Measurements from ENCODE around the gene DMBT1. TPM values are rescaled to one million over a fixed set of nuclear protein-coding genes. Genes with fewer than 3 reads are reported as not detected.

The DMBT1 gene
- total RNA-seq, 1 experiment from 2014 or later: 0.62 TPM

GRCh38 chr10:122673731-122674130 lies 113.2 kb downstream of the DMBT1 start:
- no TSS peak for BruUV-seq (replicated peaks)
- no peak for ATAC-seq
- no peak overlapping the region for H3K9ac ChIP-seq (ENCODE audit: low read length)
- no peaks in the 10 kb centered on the region for H3K4me1 ChIP-seq (ENCODE audit: insufficient read depth, low read length)
- TF ChIP-seq EZH2phosphoT487 (IDR thresholded peaks at IDR 0.05; ENCODE audit: borderline replicate concordance, low read length): no peak
- no peak for TF ChIP-seq EZH2 (IDR thresholded peaks at IDR 0.05; ENCODE audit: low read length, unreplicated experiment)
- no peak for TF ChIP-seq CTCF (conservative IDR thresholded peaks at IDR 0.05; ENCODE audit: low read depth, low read length)
- H4K20me1 ChIP-seq (ENCODE audit: low read length): no peaks in the 10 kb centered on the region
- no peak for DNase-seq
- ChIA-PET POLR2A (ENCODE audit: unreplicated experiment) (no interaction called here), CTCF (no interaction called here)
- no peaks in the 10 kb centered on the region for H3K9me2 ChIP-seq (replicated peaks; ENCODE audit: low read length)
- H3K79me2 ChIP-seq (ENCODE audit: low read length): no peaks in the 10 kb centered on the region
- no peak overlapping the region for H3K4me3 ChIP-seq (ENCODE audit: low read length)
- intact Hi-C loops (cut with micrococcal nuclease): no loop called here
- H3F3A ChIP-seq (ENCODE audit: low read length, unreplicated experiment): no peaks in the 10 kb centered on the region
- H3K4me2 ChIP-seq (ENCODE audit: low read length): no peak overlapping the region
- no peaks in the 10 kb centered on the region for H3K9me3 ChIP-seq (ENCODE audit: low read length)
- H3K36me3 ChIP-seq (ENCODE audit: low read depth, low read length): no peaks in the 10 kb centered on the region
- peaks cover 24% of the 10 kb centered on the region; the same call in 1 of the 2 replicates for H3K27me3 ChIP-seq (ENCODE audit: low read length)
- no peak overlapping the region for H3K27ac ChIP-seq (ENCODE audit: low read length)
- no peak overlapping the region for H2AFZ ChIP-seq (ENCODE audit: low read length)

- Histone ChIP-seq H3K79me2 (ENCODE audit: low read length) (no peaks in the 10 kb centered on the region), H3K4me1 (ENCODE audit: insufficient read depth, low read length) (no peaks in the 10 kb centered on the region), H3K4me3 (ENCODE audit: low read length) (no peak overlapping the region), H3K9ac (ENCODE audit: low read length) (no peak overlapping the region), H3K27ac (ENCODE audit: low read length) (no peak overlapping the region), H3K9me2 (replicated peaks; ENCODE audit: low read length) (no peaks in the 10 kb centered on the region), H3K4me2 (ENCODE audit: low read length) (no peak overlapping the region), H3K27me3 (ENCODE audit: low read length) (peaks cover 24% of the 10 kb centered on the region; the same call in 1 of the 2 replicates), H2AFZ (ENCODE audit: low read length) (no peak overlapping the region), H3K36me3 (ENCODE audit: low read depth, low read length) (no peaks in the 10 kb centered on the region), H3F3A (ENCODE audit: low read length, unreplicated experiment) (no peaks in the 10 kb centered on the region), H3K9me3 (ENCODE audit: low read length) (no peaks in the 10 kb centered on the region), H4K20me1 (ENCODE audit: low read length) (no peaks in the 10 kb centered on the region)
- ATAC-seq (no peak), DNase-seq (no peak)
- intact Hi-C loops (cut with micrococcal nuclease): no loop called here
- ChIA-PET POLR2A (ENCODE audit: unreplicated experiment) (no interaction called here), CTCF (no interaction called here)
- TF ChIP-seq EZH2phosphoT487 (IDR thresholded peaks at IDR 0.05; ENCODE audit: borderline replicate concordance, low read length) (no peak), CTCF (conservative IDR thresholded peaks at IDR 0.05; ENCODE audit: low read depth, low read length) (no peak), EZH2 (IDR thresholded peaks at IDR 0.05; ENCODE audit: low read length, unreplicated experiment) (no peak)
- no TSS peak for BruUV-seq (replicated peaks)
Observed at GRCh38 chr10:122674781-122675180, 114.2 kb downstream of the DMBT1 start.

GRCh38 chr10:122675278-122675677 lies 114.7 kb downstream of the DMBT1 start:
- ChIA-PET POLR2A (ENCODE audit: unreplicated experiment) (no interaction called here), CTCF (no interaction called here)
- BruUV-seq (replicated peaks): no TSS peak
- no peaks in the 10 kb centered on the region for H3K9me3 ChIP-seq (ENCODE audit: low read length)
- peaks cover 24% of the 10 kb centered on the region; the same call in 1 of the 2 replicates for H3K27me3 ChIP-seq (ENCODE audit: low read length)
- no peak overlapping the region for H2AFZ ChIP-seq (ENCODE audit: low read length)
- DNase-seq (no peak), ATAC-seq (no peak)
- H3K79me2 ChIP-seq (ENCODE audit: low read length): no peaks in the 10 kb centered on the region
- no peak for TF ChIP-seq EZH2 (IDR thresholded peaks at IDR 0.05; ENCODE audit: low read length, unreplicated experiment)
- TF ChIP-seq EZH2phosphoT487 (IDR thresholded peaks at IDR 0.05; ENCODE audit: borderline replicate concordance, low read length): no peak
- no peak for TF ChIP-seq CTCF (conservative IDR thresholded peaks at IDR 0.05; ENCODE audit: low read depth, low read length)
- no peak overlapping the region for H3K9ac ChIP-seq (ENCODE audit: low read length)
- no peak overlapping the region for H3K27ac ChIP-seq (ENCODE audit: low read length)
- H3F3A ChIP-seq (ENCODE audit: low read length, unreplicated experiment): no peaks in the 10 kb centered on the region
- no peaks in the 10 kb centered on the region for H3K9me2 ChIP-seq (replicated peaks; ENCODE audit: low read length)
- H4K20me1 ChIP-seq (ENCODE audit: low read length): no peaks in the 10 kb centered on the region
- H3K36me3 ChIP-seq (ENCODE audit: low read depth, low read length): no peaks in the 10 kb centered on the region
- H3K4me1 ChIP-seq (ENCODE audit: insufficient read depth, low read length): no peaks in the 10 kb centered on the region
- no peak overlapping the region for H3K4me3 ChIP-seq (ENCODE audit: low read length)
- intact Hi-C loops (cut with micrococcal nuclease): no loop called here
- no peak overlapping the region for H3K4me2 ChIP-seq (ENCODE audit: low read length)

All from PC-3 (cell line).